Anterior cingulate cortex (tissue), 58 donors: ENCODE measurements around the gene CDH4.

Experiments used
- DNase-seq, 58 donors: peaks; one replicate each; lab custom pipeline; 2025; lab: John Stamatoyannopoulos, UW

Gene CDH4

GRCh38 chr20:61352346-61353260 is 100.5 kb downstream of the CDH4 start:
- DNase-seq: no peak

DNA sequence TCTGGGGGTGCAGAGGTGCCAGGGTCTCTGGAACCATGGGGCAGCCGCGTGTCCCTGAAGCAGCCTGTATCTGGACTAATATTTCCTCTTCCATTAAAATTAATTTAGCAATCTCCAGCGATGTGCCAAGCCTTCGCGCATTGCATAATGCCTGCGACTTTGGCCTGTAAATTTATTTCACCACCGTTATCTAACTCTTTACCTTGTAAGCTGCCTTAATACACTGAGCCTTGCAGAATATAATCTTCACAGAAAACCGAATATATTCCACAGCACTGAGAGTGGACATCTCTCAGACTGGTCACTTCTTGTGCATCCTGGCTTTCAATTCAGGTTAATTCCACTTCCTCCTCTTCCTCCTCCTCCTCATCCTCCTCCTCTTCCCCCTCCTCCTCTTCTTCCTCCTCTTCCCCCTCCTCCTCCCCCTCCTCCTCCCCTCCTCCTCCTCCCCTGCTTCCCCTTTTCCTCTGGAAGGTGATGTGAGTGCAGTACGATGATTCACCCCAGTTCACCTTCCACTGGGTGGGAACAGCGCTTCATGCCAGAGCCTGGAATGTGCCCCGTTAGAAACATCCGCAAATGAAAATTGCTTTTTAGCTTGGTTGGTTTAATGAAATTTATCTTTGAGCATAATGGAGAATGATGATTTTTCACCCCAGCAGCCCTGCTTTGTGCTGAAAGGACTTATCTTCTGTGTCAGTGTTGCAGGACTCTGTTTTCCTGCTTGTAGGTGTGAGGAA is 101.4 kb downstream of the CDH4 start:
- no peak for DNase-seq

DNA sequence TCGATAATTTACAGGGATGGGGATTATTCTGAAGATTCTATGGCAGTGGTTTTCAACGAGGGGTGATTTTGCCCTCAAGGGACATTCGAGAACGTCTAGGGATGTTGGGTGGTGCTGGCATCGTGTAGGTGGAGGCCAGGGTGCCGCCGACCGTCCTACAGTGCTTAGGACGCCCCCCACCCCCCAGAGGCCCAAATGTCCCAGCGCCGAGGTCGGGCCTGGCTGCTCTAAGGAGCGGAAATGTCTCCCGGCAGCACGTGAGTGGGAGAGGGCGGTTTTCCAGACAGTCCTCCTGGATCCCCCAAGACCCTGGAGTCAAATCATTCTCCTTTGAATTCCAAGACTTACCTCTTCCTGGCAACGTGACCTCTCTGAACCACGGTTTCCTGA is 101.9 kb downstream of the CDH4 start:
- DNase-seq: no peak

DNA sequence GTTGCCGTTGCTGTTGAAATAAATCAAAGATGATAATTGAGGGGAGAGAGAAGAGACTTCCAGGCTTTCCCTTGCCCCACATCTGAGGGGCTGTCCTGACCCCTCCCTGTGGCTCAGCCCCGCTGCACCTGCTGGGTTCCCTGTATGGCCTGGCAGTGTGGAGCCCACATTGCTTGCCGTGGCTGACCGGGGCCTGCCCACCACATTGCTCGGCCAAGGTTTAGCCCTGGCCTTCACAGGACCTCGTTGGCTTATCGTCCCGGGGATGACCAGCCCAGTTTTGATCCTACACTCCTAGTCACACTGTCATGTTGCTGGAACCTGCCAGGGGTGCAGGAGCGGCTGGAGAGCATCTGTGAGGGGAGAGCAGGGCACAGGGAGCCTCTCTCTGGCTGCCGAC is 102.4 kb downstream of the CDH4 start:
- no peak for DNase-seq

DNA sequence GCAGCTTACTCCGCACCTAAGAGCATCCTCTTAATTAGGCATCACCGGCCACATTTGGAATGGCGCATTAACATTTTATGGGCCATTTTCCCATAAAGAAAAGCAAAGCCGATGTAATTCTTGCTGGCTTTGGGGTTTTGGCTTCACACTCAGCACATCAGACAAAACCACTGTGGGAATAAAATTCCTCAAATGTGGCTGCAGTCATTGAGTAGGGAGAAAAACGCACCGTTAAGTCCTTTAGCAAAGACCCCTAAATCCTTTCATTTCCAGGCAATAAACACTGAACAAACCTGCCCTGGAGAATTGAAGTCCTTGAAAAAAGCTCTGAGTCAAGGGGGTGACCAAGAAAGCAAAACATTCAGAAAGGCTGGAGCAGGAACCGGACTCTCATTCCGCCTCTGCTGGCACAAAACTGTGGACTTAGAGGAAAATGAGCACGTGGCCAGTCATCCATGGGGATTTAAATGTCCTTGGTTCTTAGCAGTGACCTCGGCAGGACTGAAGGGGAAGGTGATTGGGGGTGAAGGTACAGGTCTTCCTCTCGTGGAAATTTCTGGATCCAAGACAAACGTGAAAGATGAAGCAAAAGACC is 102.9 kb downstream of the CDH4 start:
- DNase-seq: peak in 1 of 58 donors; percentile 5

GRCh38 chr20:61355585-61355984 is 103.5 kb downstream of the CDH4 start:
- no peak for DNase-seq

DNA sequence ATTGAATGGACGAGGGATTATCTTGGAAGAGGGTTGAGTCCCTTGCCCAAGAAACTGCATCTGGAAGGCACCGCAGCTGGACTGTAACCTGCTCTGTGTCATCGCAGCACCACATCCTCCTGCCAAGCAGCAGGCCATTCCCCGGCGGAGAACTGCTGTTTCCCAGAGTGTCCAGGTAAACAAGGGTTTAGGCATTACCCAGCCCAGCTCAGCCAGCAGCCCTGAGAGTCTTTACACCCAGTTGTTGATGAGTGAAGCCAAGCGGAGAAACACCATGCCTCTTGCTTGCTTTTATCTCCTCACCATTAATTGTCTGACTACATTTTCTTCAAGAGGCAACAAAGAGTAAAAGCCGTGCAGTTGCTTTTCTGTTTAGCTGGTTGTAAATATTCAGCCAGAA is 104.1 kb downstream of the CDH4 start:
- no peak for DNase-seq

DNA sequence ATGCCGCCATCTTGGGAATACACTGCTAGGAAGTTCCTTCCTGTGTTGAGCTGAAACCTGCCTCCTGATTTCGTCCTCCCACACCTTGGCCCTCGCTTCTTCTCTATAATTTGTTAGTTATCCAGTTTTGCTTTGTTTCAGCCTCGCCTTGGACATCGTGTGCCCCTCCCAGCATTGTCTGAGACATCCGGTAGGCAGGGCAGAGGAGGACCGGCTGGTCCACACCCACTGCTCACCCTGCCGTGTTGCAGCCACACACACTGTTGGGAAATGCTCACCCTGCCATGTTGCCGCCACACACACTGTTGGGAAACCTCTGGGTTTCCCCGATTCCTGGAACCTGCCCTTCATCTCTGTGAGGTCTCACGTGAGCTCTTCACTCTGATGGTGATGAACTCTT is 105.1 kb downstream of the CDH4 start:
- DNase-seq: no peak

GRCh38 chr20:61359254-61359653 is 107.2 kb downstream of the CDH4 start:
- no peak for DNase-seq

- DNase-seq: no peak
Observed at GRCh38 chr20:61360296-61360695, 108.2 kb downstream of the CDH4 start.

- DNase-seq: no peak
Observed at GRCh38 chr20:61360940-61361339, 108.9 kb downstream of the CDH4 start.

GRCh38 chr20:61361501-61361900 is 109.4 kb downstream of the CDH4 start:
- DNase-seq: no peak

GRCh38 chr20:61364147-61364546 is 112.1 kb downstream of the CDH4 start:
- DNase-seq: no peak

GRCh38 chr20:61366914-61367313 is 114.9 kb downstream of the CDH4 start:
- no peak for DNase-seq

- DNase-seq: no peak
Observed at GRCh38 chr20:61369731-61370520, 117.9 kb downstream of the CDH4 start.

DNA sequence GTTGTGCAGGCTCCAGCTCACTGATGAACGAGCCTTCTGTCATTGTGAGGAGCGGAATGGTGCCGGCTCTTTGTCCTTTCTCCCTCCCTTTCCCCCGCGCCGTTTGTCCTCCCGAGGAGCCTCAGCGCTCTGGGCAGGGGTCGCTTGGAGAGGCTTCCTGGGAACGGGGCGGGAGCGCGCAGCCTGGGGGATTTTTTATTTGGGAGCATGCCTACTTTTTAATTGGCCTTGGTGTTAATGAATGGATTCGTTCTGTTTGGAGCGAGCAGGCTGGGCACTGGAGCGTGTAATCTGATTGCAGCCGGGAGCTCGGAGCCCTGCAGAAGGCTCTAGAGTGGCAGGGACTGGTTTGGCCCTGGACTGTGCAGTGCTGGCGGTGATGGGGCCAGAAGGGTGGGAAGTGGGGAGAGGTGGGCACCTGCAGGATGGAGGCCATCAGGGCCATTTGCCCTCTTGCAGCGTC is 118.8 kb downstream of the CDH4 start:
- peak in 53 of 58 donors; percentile 20 to 88 (median 63) for DNase-seq

- DNase-seq: no peak
Observed at GRCh38 chr20:61371501-61372136, 119.6 kb downstream of the CDH4 start.

DNA sequence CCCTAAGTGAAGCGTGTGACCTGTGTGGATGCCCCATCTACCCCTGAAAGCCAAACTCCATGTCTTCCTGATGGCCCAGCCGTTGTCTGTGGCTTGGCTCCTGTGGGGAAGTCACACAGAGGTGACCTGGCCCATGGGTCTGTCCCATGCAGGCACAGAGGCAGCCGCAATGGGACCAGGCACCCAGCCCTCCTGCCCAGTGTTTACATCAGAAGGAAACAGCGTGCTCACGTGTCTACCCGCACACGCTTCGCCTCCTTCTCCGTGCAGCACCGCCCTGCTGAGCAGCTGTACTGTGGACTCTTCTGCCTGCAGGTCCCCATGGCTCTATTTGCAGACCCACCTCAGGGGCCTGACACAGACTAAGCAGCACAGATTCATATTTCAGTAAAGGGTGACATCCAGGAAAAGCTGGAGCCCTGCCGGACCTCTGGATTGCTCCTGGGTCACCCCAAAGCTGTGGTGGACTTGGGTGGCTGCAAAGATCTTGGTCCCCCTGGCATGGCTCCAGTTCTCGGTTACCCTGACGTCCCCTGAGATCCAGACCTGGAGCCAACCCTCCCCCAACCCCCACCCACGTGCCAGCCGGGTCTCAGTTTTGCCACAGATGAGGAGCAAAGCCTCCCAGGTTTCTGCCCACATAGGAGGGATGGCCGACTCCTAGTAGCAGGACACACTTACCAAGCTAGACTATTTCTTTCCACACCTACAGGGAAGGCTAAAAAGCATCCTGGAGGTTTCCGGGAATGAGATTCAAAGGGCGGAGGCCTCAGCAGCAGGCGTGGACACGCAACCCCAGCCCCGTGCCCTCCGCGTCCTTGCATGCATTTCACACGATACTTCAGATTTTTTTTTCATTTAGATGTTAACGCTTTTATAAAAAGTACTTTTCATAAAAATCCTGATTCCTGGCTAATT is 120.3 kb downstream of the CDH4 start:
- DNase-seq: no peak

- no peak for DNase-seq
Observed at GRCh38 chr20:61373055-61373399, 121.0 kb downstream of the CDH4 start.
